ENCODE measurements around the gene ABL1. TPM values are rescaled to one million over a fixed set of nuclear protein-coding genes. Genes with fewer than 3 reads are reported as not detected.

Gene ABL1
- total RNA-seq, 1 donor from 2014 or later = 90.6 TPM

DNA sequence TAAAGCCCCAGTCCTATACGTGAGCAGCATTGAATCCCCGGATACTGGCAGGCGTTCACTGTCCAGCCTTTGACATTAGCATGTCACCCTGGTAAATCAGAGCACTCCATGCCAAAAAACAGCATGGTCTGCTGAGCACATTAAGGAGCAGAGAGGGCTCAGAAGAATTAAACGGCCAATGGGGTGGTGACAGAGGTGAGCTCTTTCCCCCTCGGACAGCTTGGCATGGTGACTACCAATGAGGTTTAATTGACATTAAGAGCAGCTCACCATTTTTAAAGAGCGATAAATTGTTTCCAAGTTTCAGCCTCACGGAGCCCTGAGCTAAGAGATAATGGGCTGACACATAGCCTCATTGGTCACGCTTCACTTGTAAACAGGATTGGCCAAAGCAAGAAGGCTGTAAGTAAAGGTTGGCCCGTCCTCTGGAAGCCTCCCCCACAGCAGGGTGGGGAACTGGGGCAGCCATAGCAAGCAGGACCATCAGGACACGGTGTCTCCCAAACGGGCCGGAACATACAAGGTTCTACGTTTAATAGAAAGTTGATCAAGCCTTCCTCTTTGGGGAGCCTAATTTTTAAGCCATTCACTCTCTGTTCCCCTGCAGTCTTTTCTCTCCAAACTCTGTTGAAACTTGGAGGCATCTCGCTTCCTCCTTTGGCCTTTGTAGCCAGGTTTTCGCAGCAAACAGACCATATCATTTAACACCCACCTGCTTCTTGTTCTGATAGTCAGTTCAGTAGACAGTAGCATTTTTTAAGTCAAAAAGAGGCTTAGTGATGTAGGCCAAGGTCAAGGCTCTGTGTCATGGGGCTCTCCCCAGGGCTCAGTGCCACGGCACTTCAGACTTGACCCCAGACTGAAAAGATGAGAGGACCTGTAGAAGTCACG lies 35.7 kb downstream of the ABL1 start:
- DNase-seq (ENCODE audit: extremely low read depth, low read depth, low spot score) = no peak

DNA sequence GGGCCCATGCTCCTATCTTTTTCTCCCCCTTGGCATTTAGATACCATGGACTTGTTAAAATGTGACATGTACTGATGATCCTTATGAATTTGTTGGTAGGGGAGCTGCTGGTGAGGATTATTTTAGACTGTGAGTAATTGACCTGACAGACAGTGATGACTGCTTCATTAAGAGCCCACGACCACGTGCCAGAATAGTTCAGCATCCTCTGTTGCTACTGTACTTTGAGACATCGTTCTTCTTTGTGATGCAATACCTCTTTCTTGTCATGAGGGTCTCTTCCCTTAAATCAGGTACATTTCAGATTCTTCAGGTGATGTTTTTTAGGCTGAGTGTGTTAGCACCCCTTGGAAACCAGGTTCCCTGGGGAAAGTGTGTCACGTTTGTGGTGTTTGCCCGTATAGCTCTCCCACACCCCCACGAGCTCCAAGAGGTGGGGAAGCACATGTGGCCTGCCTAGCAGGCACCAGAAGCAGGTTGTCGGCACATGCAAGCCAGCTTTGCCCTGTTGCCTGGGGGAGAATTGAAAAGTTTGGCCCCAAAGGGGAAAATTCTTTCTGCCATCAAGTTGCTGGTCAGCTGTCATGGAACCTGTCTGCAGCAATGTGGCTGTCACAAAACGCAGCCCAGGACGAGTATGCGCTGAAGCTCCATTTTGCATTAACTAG lies 36.5 kb downstream of the ABL1 start:
- no peak for DNase-seq (ENCODE audit: extremely low read depth, low read depth, low spot score)

DNA sequence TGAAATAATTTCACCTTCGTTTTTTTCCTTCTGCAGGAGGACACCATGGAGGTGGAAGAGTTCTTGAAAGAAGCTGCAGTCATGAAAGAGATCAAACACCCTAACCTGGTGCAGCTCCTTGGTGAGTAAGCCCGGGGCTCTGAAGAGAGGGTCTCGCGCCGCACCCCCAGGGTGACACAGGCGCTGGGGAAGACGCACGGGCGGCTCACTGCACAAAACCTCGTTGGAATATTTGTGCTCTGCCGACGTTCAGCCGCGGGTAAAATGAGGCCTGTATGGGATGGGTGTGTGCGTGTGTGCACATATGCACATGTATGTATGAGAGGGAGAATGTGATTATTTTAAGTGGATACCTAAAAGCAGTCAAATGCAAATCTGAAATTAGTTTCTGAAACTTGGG lies 37.0 kb downstream of the ABL1 start:
- no peak for DNase-seq (ENCODE audit: extremely low read depth, low read depth, low spot score)

DNA sequence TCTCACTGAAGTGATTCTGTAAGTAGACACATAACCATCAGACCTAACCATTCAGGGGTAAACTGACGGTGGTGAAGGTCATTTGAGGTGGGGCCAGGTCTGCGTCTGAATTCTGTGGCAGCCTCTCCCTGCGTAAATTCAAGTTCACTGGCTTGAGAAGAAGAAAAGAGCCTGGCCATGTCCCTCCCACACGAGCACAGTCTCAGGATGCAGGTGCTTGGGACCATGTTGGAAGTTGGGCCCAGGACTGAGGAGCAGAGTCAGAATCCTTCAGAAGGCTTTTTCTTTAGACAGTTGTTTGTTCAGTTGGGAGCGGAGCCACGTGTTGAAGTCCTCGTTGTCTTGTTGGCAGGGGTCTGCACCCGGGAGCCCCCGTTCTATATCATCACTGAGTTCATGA lies 37.5 kb downstream of the ABL1 start:
- no peak for DNase-seq (ENCODE audit: extremely low read depth, low read depth, low spot score)

DNA sequence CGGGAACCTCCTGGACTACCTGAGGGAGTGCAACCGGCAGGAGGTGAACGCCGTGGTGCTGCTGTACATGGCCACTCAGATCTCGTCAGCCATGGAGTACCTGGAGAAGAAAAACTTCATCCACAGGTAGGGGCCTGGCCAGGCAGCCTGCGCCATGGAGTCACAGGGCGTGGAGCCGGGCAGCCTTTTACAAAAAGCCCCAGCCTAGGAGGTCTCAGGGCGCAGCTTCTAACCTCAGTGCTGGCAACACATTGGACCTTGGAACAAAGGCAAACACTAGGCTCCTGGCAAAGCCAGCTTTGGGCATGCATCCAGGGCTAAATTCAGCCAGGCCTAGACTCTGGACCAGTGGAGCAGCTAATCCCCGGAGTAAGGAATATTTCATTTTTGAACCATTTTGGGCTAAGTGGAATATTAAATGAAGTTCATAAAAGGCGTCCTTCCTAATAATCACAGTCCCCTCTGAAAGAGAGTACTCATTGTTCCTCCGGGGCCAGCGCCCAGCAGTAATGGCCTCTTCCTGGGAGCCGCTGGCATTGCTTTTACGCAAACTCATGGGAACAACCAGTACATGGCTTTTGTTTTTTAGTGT lies 38.0 kb downstream of the ABL1 start:
- no peak for DNase-seq (ENCODE audit: extremely low read depth, low read depth, low spot score)

DNA sequence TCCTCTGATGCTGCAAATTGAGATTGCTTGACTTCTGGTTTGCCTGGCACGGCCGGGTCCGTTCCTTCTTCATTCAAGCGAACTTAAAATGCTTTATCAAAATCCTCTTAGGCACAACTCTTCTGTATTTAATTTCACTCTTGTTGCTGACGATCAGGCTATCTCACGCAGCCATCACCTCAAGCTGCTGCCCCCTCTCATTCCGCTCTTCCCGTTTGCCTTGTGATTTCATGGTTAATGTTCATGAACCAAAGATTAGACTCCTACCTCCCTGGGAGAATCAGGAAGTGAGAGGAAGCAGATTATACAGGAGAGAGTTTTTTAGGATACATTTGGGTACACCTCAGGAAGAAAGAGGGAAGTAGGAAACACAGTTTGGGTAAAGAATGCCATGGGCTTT lies 38.9 kb downstream of the ABL1 start:
- no peak for DNase-seq (ENCODE audit: extremely low read depth, low read depth, low spot score)

DNA sequence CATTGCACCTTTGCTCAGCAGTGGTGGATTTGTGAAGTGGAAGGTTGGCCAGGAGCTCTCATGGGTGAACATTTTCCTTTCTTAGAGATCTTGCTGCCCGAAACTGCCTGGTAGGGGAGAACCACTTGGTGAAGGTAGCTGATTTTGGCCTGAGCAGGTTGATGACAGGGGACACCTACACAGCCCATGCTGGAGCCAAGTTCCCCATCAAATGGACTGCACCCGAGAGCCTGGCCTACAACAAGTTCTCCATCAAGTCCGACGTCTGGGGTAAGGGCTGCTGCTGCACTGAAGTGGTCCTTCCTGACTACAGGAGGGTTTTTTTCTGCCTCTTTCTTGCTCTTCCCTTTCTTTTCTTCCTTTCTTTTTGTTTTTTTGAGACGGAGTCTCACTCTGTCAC lies 39.7 kb downstream of the ABL1 start:
- no peak for DNase-seq (ENCODE audit: extremely low read depth, low read depth, low spot score)

DNA sequence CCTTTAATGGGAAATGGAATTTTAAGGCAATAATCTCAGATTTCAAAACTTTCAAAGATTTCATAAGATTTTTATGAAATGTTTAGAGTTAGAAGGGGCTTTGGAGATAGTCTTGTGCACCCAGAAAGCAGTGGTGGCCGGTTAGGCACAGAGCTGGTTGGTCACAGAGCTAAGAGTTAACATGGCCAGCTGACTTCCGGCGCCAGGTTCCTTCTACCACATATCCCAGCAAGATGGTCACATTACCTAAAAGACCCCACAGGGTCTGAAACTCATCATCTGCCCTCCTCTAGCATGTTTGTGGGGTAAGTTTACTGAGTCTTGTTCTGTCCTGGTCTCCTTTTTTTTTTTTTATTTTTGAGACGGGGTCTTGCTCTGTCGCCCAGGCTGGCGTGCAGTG lies 42.2 kb downstream of the ABL1 start:
- DNase-seq (ENCODE audit: extremely low read depth, low read depth, low spot score) = no peak

DNA sequence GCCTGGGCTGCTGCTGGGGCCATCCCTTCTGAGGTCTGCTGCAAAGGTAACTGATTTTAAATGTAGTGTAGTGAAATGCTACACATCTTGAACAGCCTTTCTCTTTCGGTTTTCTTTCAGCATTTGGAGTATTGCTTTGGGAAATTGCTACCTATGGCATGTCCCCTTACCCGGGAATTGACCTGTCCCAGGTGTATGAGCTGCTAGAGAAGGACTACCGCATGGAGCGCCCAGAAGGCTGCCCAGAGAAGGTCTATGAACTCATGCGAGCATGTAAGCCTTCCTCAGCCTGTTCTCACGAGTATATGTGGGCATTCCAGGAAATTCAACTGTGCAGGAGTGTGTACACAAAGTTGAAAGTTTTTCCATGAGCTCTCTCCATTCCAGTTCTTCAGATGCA lies 43.2 kb downstream of the ABL1 start:
- DNase-seq (ENCODE audit: extremely low read depth, low read depth, low spot score) = no peak

DNA sequence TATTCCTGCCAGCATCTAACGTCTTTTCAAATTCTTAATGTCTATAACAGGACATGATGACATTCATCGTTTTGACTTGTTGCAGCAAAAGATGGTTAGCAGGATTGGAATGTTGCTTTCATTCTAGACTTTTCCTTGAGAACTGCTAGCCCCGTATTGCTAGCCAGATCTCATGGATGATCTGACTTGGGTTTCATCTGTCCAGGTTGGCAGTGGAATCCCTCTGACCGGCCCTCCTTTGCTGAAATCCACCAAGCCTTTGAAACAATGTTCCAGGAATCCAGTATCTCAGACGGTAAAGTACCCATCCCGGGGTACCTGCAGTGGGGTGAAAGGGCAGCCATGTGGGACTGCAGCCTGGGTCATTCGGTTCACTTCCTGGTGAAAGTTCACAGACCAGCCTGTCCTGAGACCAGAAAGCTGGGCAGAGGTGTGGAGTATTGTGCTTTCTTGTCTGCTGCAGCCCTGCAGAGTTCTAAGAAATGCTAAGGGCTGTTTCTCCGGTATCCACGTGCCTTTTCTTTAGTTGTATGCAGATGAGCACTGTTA lies 44.9 kb downstream of the ABL1 start:
- no peak for DNase-seq (ENCODE audit: extremely low read depth, low read depth, low spot score)

DNA sequence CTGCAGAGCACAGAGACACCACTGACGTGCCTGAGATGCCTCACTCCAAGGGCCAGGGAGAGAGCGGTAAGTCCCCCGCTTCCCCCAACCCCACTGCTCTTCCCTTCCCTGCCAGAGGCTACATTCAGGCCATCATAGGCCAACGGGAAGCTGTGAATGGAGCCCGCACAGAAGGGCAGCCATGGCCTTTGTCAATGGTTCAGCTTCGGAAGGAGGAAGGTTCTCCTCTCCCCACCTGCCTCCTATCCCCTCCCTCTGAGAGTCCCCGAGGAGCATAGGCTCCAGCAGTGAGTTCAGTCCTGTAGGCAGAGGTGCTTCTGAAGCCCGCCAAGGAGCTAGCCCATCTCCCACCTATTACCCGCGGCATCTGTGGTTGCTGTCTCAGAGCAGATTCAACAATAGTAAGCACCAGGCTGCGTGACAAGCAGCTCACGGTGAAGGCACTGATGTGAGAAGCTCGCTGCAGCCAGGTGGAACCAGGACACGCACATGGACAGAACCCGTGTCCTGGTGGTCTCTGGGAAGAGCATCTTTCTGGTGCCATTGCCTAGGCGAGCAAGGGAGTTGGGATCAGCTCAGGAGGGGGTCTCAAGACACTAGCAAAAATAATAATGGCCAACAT lies 45.7 kb downstream of the ABL1 start:
- no peak for DNase-seq (ENCODE audit: extremely low read depth, low read depth, low spot score)

DNA sequence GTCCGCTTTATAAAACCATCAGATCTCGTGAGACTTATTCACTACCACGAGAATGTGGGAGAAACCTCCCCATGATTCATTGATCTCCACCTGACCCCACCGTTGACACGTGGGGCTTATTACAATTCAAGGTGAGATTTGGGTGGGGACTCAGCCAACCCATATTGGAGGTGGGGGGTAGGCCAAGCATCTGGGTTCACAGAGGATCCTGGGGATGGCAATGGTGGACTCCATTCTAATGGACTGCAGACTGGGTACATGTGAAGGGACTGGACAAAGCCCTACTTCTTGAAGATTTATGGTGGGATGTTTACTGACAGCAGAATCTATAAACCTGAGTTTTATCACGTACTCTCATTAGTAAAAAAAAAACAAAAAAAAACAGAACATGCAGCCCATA lies 46.5 kb downstream of the ABL1 start:
- no peak for DNase-seq (ENCODE audit: extremely low read depth, low read depth, low spot score)

DNA sequence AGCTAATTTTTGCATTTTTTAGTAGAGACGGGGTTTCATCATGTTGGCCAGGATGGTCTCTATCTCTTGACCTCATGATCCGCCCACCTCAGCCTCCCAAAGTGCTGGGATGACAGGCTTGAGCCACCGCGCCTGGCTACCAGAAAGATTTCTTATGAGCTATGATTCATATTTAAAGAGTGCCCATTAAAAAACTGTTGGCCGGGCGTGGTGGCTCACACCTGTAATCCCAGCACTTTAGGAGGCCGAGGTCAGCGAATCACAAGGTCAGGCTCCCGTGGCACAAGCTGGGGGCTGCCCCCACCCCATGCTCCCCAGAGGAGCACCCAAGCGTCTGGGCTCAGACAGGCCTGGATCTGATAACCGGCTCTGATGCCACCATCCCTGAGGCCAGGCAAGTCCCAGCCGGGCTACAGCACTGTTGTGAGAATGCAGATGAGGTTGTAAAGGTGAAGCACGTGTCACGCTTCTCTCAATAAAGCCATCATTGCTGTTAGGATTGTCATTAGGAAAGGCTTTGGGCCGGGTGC lies 47.7 kb downstream of the ABL1 start:
- no peak for DNase-seq (ENCODE audit: extremely low read depth, low read depth, low spot score)

DNA sequence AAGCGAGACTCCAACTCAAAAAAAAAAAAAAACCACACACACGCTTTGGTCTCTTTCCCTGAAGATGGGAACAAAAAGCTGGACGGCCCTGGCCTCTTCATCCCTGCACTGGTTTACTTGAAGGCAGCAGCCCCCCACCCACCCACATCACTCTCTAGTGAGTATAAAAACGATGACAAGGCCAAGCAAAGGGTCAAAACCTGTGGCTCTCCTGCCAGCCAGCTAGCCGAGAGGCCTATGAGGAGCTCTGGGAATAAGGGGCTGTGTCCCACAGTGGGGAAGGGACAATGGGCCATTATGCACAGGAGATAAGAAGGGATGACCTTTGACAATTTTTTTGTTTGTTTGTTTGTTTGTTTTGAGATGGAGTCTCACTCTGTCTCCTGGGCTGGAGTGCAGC lies 48.4 kb downstream of the ABL1 start:
- no peak for DNase-seq (ENCODE audit: extremely low read depth, low read depth, low spot score)

DNA sequence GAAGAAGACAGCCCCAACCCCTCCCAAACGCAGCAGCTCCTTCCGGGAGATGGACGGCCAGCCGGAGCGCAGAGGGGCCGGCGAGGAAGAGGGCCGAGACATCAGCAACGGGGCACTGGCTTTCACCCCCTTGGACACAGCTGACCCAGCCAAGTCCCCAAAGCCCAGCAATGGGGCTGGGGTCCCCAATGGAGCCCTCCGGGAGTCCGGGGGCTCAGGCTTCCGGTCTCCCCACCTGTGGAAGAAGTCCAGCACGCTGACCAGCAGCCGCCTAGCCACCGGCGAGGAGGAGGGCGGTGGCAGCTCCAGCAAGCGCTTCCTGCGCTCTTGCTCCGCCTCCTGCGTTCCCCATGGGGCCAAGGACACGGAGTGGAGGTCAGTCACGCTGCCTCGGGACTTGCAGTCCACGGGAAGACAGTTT lies 49.1 kb downstream of the ABL1 start:
- no peak for DNase-seq (ENCODE audit: extremely low read depth, low read depth, low spot score)

DNA sequence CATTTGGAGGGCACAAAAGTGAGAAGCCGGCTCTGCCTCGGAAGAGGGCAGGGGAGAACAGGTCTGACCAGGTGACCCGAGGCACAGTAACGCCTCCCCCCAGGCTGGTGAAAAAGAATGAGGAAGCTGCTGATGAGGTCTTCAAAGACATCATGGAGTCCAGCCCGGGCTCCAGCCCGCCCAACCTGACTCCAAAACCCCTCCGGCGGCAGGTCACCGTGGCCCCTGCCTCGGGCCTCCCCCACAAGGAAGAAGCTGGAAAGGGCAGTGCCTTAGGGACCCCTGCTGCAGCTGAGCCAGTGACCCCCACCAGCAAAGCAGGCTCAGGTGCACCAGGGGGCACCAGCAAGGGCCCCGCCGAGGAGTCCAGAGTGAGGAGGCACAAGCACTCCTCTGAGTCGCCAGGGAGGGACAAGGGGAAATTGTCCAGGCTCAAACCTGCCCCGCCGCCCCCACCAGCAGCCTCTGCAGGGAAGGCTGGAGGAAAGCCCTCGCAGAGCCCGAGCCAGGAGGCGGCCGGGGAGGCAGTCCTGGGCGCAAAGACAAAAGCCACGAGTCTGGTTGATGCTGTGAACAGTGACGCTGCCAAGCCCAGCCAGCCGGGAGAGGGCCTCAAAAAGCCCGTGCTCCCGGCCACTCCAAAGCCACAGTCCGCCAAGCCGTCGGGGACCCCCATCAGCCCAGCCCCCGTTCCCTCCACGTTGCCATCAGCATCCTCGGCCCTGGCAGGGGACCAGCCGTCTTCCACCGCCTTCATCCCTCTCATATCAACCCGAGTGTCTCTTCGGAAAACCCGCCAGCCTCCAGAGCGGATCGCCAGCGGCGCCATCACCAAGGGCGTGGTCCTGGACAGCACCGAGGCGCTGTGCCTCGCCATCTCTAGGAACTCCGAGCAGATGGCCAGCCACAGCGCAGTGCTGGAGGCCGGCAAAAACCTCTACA lies 49.8 kb downstream of the ABL1 start:
- no peak for DNase-seq (ENCODE audit: extremely low read depth, low read depth, low spot score)

DNA sequence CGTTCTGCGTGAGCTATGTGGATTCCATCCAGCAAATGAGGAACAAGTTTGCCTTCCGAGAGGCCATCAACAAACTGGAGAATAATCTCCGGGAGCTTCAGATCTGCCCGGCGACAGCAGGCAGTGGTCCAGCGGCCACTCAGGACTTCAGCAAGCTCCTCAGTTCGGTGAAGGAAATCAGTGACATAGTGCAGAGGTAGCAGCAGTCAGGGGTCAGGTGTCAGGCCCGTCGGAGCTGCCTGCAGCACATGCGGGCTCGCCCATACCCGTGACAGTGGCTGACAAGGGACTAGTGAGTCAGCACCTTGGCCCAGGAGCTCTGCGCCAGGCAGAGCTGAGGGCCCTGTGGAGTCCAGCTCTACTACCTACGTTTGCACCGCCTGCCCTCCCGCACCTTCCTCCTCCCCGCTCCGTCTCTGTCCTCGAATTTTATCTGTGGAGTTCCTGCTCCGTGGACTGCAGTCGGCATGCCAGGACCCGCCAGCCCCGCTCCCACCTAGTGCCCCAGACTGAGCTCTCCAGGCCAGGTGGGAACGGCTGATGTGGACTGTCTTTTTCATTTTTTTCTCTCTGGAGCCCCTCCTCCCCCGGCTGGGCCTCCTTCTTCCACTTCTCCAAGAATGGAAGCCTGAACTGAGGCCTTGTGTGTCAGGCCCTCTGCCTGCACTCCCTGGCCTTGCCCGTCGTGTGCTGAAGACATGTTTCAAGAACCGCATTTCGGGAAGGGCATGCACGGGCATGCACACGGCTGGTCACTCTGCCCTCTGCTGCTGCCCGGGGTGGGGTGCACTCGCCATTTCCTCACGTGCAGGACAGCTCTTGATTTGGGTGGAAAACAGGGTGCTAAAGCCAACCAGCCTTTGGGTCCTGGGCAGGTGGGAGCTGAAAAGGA lies 50.7 kb downstream of the ABL1 start:
- DNase-seq (ENCODE audit: extremely low read depth, low read depth, low spot score) = no peak

DNA sequence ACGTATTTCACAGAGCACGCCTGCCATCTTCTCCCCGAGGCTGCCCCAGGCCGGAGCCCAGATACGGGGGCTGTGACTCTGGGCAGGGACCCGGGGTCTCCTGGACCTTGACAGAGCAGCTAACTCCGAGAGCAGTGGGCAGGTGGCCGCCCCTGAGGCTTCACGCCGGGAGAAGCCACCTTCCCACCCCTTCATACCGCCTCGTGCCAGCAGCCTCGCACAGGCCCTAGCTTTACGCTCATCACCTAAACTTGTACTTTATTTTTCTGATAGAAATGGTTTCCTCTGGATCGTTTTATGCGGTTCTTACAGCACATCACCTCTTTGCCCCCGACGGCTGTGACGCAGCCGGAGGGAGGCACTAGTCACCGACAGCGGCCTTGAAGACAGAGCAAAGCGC lies 51.9 kb downstream of the ABL1 start:
- DNase-seq (ENCODE audit: extremely low read depth, low read depth, low spot score) = no peak

Measured in glomerular endothelial cell (primary cell).